SK-N-SH treated with all-trans-retinoic acid at 6 μM for 48 hours (cell line): ENCODE data around the gene CD52.

ENCODE experiments used
- ARNTL ChIP-seq: fragments of 450-650 bp; formaldehyde crosslinking; IDR thresholded peaks from 2 replicates; pipeline ENCODE4 v1.5.0; 2020; ENCODE audit warnings: low read depth, mild to moderate bottlenecking, moderate library complexity, borderline replicate concordance
- CSDC2 ChIP-seq: fragments of 250-450 bp; sonication (Bioruptor Pico); IDR thresholded peaks from 2 replicates; pipeline ENCODE4 v1.5.0; 2020; ENCODE audit warnings: mild to moderate bottlenecking, moderate library complexity
- ESRRG ChIP-seq: fragments of 250-450 bp; sonication (Bioruptor Pico); IDR thresholded peaks from 2 replicates; pipeline ENCODE4 v1.6.1; 2021; ENCODE audit warnings: mild to moderate bottlenecking
- GLIS3 ChIP-seq: fragments of 250-450 bp; sonication (Bioruptor Pico); IDR thresholded peaks from 2 replicates; pipeline ENCODE4 v1.5.0; 2020; ENCODE audit warnings: mild to moderate bottlenecking, moderate library complexity
- ISL1 ChIP-seq: fragments of 250-450 bp; sonication (Bioruptor Pico); IDR thresholded peaks from 2 replicates; pipeline ENCODE4 v2.1.2; 2022; ENCODE audit warnings: mild to moderate bottlenecking, moderate library complexity
- PATZ1 ChIP-seq: fragments of 250-450 bp; sonication (Bioruptor Pico); IDR thresholded peaks from 2 replicates; pipeline ENCODE4 v1.8.0; 2020; ENCODE audit warnings: mild to moderate bottlenecking, moderate library complexity, borderline replicate concordance
- RARB ChIP-seq: fragments of 250-450 bp; sonication (Bioruptor Pico); IDR thresholded peaks from 2 replicates; pipeline ENCODE4 v1.8.0; 2021; ENCODE audit warnings: mild to moderate bottlenecking, moderate library complexity
- SNAI2 ChIP-seq: fragments of 250-450 bp; sonication (Bioruptor Pico); IDR thresholded peaks from 2 replicates; pipeline ENCODE4 v1.5.0; 2020; ENCODE audit warnings: mild to moderate bottlenecking, moderate library complexity
- ZC3H10 ChIP-seq: fragments of 250-450 bp; sonication (Bioruptor Pico); IDR thresholded peaks from 2 replicates; pipeline ENCODE4 v1.5.1; 2021; ENCODE audit warnings: mild to moderate bottlenecking, moderate library complexity
- ZNF8 ChIP-seq: fragments of 450-650 bp; formaldehyde crosslinking; IDR thresholded peaks from 2 replicates; pipeline ENCODE4 v1.5.0; 2020; ENCODE audit warnings: mild to moderate bottlenecking, moderate library complexity
- TF ChIP-seq, protein P1 (sequence below): fragments of 250-450 bp; sonication (Bioruptor Pico); IDR thresholded peaks from 2 replicates; pipeline ENCODE4 v1.5.1; 2020; ENCODE audit warnings: low read depth, mild to moderate bottlenecking, moderate library complexity

DNA sequence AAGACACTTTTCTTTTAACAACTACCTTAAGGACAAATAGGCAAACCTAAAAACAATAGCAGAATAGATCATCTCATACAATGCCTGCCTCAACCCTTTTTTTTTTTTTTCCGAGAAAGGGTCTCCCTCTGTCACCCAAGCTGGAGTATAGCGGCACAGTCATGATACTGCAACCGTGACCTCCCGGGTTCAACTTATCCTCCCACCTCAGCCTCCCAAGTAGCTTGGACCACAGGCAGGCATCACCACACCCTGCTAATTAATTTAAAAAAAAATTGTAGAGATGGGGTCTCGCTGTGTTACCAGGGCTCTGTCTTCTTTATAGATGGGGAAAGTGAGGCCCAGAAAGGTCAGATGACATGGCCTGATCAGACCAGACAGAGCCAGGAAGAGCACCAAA, 29.9 kb upstream of the CD52 start:
- TF ChIP-seq ARNTL (CRISPR knock-in tag): no peak
- no peak for TF ChIP-seq RARB (CRISPR knock-in tag)
- TF ChIP-seq, protein P1, sequence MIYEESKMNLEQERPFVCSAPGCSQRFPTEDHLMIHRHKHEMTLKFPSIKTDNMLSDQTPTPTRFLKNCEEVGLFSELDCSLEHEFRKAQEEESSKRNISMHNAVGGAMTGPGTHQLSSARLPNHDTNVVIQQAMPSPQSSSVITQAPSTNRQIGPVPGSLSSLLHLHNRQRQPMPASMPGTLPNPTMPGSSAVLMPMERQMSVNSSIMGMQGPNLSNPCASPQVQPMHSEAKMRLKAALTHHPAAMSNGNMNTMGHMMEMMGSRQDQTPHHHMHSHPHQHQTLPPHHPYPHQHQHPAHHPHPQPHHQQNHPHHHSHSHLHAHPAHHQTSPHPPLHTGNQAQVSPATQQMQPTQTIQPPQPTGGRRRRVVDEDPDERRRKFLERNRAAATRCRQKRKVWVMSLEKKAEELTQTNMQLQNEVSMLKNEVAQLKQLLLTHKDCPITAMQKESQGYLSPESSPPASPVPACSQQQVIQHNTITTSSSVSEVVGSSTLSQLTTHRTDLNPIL (CRISPR knock-in tag): no peak
- TF ChIP-seq GLIS3 (CRISPR knock-in tag): no peak
- no peak for TF ChIP-seq ZC3H10 (CRISPR knock-in tag)
- no peak for TF ChIP-seq ESRRG (CRISPR knock-in tag)
- TF ChIP-seq SNAI2 (CRISPR knock-in tag): no peak
- TF ChIP-seq PATZ1: no peak
- TF ChIP-seq CSDC2 (CRISPR knock-in tag): no peak
- no peak for TF ChIP-seq ZNF8
- no peak for TF ChIP-seq ISL1 (CRISPR knock-in tag)
